NCI-H526 (cell line): ENCODE data around the gene SSC5D.
A peak's percentile ranks its signal among the peaks of the same experiment; 100 is the strongest.
"Not testable (repeated sequence)": the region's sequence is repeated elsewhere in the genome, so short reads cannot be mapped to it uniquely, and the experiment has no call there.

Experiments
- DNase-seq, 2 experiments: peaks; one replicate each; lab custom pipeline; 2025; lab: John Stamatoyannopoulos, UW

Gene SSC5D

GRCh38 chr19:55486971-55487923 is 989 bp upstream of the SSC5D start:
- no peak for DNase-seq

GRCh38 chr19:55488986-55489710 is 912 bp downstream of the SSC5D start:
- DNase-seq = no peak

- no peak for DNase-seq
Observed at GRCh38 chr19:55489711-55490477, 1.7 kb downstream of the SSC5D start.

- DNase-seq = no peak
Observed at GRCh38 chr19:55490478-55491432, 2.5 kb downstream of the SSC5D start.

- no peak for DNase-seq
Observed at GRCh38 chr19:55491546-55492360, 3.5 kb downstream of the SSC5D start.

- peak in 1 of 2 experiments; percentile 26 for DNase-seq
Observed at GRCh38 chr19:55492362-55492944, 4.2 kb downstream of the SSC5D start.

GRCh38 chr19:55493052-55493644 is 4.9 kb downstream of the SSC5D start:
- no peak for DNase-seq

- DNase-seq = no peak
Observed at GRCh38 chr19:55493645-55494171, 5.5 kb downstream of the SSC5D start.

GRCh38 chr19:55494172-55494761 is 6.0 kb downstream of the SSC5D start:
- DNase-seq = no peak

- no peak for DNase-seq
Observed at GRCh38 chr19:55495646-55496349, 7.6 kb downstream of the SSC5D start.

- not testable (repeated sequence) for DNase-seq
Observed at GRCh38 chr19:55496820-55497219, 8.6 kb downstream of the SSC5D start.

- DNase-seq = no peak
Observed at GRCh38 chr19:55497763-55498162, 9.5 kb downstream of the SSC5D start.

- no peak for DNase-seq
Observed at GRCh38 chr19:55498246-55498840, 10.1 kb downstream of the SSC5D start.

- no peak for DNase-seq
Observed at GRCh38 chr19:55500368-55500952, 12.2 kb downstream of the SSC5D start.

- no peak for DNase-seq
Observed at GRCh38 chr19:55502197-55502952, 14.1 kb downstream of the SSC5D start.

GRCh38 chr19:55503157-55503501 is 14.9 kb downstream of the SSC5D start:
- DNase-seq = no peak
